Right renal cortex interstitium (tissue), 3 donors: Measurements from ENCODE around the gene DNM1L. TPM values are rescaled to one million over a fixed set of nuclear protein-coding genes. Genes with fewer than 3 reads are reported as not detected.
A peak's percentile ranks its signal among the peaks of the same experiment; 100 is the strongest.

Experiments
- DNase-seq, 3 donors: peaks; one replicate each; pipeline ENCODE4 v3.0.0-alpha.2; 2013; ENCODE audit warnings: low read depth in 3 of 3, low spot score in 2 of 3
- polyA plus RNA-seq, 3 donors: library from polyadenylated mRNA; unstranded; fragments of 120-200 nt; gene quantifications; one replicate each; pipeline ENCODE4 v1.2.1, GENCODE V29; 2013; ENCODE audit not compliant: insufficient read length in 3 of 3

The DNM1L gene
- polyA plus RNA-seq, result 10 to 100 TPM; 91.1 to 99.1 (median 92.3) TPM

DNA sequence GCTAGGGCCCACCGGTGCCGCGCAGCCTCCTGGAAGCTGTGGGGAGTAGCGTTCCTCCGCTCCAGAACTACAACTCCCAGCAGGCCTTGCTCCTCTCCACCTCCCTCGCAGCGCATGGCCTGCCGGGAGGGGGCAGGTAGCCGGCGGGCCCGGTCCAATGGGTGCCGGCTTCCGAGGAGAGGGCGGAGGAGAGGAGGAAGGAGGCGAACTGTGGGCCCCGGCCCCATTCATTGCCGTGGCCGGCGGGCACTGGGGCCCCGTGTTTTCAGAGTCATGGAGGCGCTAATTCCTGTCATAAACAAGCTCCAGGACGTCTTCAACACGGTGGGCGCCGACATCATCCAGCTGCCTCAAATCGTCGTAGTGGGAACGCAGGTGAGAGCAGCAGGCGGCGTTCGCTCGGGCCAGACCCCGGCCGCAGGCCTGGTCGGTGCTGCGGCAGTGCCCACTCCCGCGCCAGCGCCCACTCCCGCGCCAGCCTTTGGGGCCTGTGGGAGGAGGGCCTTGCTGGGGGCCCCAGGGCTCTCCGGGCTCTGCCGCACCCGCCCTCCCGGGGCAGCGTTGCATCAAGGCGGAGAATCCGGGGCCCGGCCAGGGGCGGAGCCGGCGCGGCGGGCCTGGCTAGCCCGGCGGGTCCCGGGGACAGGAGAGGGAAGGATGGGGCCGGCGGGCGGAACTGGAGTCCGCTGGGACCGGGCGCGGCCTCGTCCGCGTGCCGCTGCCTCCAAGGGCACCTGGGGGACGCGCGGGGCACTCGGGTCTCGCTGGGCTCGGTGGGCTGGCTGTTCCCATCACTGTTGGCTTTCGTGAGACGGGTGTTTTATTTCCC lies at the start of gene DNM1L:
Gene DNM1L (plus strand): TSS at position 211 of the 829 bp plus-strand sequence. CDS start 63 bp downstream, at position 274.
- DNase-seq, result peak; percentile 84 to 96 (median 88)

- no peak for DNase-seq
Observed at GRCh38 chr12:32641287-32641901, 37.7 kb upstream of the DNM1L start.

- no peak for DNase-seq
Observed at GRCh38 chr12:32644431-32644830, 34.7 kb upstream of the DNM1L start.

DNA sequence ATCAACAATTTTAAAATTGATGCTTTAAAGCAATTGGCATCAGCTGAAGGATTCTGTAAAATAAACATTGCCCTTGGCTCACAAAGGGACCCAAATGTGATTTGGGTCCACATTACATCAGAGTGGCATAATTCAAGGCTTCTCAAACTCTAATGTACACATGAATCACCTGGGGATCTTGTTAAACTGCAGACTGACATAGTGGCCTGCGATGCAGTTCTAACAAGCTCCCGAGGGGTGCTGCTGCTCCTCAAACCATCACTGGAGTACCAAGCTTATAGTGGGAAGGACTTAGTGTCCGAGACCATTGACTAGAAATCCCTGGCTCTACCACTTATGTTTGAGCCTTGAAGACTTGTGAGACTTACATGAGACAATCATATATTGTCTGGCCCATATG lies 31.8 kb upstream of the DNM1L start:
- no peak for DNase-seq

DNA sequence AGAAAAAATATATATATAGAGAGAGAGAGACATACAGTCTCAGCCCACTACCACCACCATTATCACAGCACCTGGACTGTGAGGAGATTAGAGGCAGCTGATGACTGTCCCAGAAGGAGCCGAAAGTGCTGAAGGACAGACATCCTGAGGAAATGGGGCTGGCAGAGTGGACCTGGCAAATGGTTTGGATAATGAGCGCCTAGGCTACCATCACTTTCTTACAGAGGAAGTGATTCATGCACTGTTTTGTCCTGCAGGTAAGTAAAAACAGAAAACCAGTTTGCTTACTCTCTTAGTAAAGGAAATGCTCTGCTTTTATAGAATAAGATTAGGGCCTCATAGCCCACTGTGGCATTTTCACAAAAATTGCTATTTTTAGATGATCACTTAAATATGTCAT lies 28.6 kb upstream of the DNM1L start:
- DNase-seq, result no peak

GRCh38 chr12:32651151-32651955 lies 27.7 kb upstream of the DNM1L start:
- DNase-seq, result no peak

- no peak for DNase-seq
Observed at GRCh38 chr12:32651956-32652210, 27.2 kb upstream of the DNM1L start.

DNA sequence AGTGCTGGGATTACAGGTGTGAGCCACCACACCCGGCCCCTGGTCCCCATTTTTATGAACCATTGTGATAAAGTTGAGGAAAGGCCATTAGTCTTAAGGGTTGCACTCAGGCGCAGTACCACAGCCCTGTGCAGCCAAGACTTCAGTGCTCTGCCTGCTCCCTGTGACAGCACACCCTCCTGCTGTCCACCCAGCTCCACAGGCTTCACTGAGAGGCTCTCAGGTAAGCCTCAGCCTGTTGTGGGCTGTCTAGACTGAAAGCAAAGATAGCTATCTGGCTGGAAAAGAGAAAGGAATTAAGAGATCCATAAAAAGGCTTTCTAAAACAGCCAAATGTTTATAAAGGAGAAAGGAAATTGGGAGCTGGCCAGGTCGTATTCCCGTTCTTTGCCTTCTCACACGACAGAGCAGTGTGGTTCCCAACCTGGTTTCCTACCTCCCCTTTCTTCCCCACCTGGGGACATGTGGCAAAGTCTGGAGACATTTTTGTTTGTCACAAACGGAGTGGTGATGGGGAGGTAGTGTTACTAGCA lies 19.1 kb upstream of the DNM1L start:
- DNase-seq, result no peak

DNA sequence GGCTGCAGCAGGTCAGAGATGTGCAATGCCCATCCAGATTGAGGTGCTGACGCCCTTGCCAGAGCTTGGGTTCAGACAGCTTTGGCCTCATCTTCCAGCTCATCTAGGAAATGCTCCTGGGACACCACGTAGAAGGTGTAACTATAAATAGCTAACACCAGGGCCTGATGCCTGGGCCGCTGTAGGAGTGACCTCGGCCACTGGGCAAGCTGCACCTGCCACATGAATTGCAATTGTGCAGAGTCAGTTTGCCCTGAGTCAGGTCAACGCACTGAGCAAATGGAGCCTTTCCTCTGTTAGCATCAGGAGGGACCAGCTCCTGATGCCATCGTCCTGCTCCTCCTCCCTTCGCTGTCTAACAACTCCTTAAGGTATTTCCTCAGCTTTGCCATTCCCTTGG lies 17.4 kb upstream of the DNM1L start:
- no peak for DNase-seq

DNA sequence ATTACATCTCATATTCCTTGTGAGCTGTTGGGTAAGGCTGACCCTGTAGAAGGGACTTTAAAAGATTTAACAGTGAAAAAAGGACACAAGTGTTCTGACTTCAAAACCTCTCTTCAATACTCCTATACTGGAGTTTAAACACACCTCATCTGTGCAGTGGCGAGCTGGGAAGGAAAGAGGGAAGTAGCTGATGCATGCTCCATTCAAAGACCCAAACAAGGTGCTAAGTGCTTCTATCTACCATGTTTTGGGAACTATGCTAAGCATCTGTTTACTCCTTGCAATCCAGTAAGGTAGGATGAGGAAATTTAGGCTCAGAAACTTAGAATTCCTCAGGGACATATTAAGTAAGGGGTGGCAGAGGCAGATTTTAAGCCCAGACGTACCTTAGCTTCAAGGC lies 16.4 kb upstream of the DNM1L start:
- DNase-seq, result no peak

DNA sequence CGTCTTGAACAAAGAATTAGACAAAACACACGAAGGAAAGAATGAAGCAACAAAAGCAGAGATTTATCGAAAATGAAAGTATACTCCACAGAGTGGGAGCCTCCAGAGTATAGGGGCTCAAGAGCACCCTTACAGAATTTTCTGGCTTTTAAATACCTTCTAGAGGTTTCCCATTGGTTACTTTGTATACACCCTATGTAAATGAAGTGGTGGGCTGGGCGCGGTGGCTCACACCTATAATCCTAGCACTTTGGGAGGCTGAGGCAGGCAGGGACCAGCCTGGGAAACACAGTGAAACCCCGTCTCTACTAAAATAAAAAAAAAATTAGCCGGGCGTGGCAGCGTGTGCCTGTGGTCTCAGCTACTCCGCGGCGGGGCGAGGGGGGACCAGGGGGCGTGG lies 13.1 kb upstream of the DNM1L start:
- no peak for DNase-seq

GRCh38 chr12:32669584-32669983 lies 9.5 kb upstream of the DNM1L start:
- DNase-seq, result no peak

GRCh38 chr12:32671930-32672780 lies 6.9 kb upstream of the DNM1L start:
- peak in 2 of 3 donors; percentile 43 to 55 for DNase-seq

DNA sequence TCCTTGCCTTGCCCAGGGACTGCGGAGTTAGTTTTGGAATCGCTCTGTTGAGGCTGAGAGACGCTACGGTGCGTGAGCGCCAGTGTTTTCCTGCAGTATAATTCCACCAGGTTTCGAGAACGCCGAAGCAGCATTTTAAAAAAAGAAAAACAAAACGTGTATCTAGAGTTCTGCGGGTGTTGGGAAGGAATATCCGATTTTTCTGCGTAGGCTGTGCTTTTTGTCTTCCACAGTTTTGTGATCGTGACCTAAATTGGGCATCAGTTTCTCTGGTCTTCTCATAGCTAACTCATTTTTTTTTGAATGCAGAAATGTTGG lies 778 bp downstream of the DNM1L start:
- DNase-seq, result no peak

DNA sequence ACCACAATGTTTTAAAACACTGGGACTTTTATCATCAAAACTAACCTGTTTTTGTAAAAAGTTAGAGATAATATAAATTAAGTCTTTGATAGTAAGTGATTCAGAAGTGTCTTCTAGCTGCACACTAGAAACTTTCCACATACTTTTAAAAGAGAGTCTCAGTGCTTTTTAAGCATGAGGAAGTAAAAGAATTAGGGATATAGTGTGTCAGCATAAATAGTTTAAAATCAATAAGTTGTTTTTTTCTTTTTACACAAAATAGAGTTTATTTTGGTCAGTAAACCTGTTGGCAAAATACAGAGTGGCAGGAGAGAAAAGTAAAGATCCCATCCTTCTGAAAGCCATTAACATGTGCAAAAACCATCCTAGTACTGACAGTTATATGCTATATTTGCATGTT lies 1.7 kb downstream of the DNM1L start:
- no peak for DNase-seq

DNA sequence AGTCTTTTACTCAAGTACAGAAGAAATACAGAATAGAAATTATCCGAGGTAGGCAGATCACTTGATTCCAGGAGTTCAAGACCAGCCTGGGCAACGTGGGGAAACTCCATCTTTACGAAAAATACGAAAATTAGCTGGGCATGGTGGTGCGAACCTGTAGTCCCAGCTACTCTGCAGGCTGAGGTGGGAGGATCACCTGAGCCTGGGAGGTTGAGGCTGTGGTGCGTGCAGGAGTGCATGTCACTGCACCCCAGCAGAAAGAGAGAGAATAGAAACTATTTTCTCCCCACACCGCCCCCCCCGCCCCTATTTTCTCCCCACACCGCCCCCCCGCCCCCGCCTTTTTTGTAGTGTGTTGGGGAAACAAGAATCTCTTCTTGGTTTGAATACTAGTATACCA lies 2.2 kb downstream of the DNM1L start:
- DNase-seq, result no peak

- no peak for DNase-seq
Observed at GRCh38 chr12:32686340-32686739, 7.2 kb downstream of the DNM1L start.

DNA sequence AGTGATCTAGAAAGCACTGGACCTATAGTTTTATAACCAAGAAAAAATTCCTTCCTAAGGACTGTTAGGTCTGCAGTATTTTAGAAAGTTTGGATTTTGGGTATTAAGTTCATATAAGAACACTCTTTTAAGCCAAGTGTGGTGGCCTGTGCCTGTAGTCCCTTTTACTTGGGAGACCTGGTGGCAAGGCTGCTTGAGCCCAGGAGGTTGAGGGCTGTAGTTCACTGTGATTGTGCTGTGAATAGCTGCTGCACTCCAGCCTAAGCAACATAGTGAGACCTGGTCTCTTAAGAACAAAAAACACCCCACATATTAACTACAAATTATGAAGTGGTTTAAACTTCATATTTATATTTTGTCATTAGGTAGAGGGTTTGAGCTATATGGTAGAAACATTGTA lies 9.7 kb downstream of the DNM1L start:
- no peak for DNase-seq

- no peak for DNase-seq
Observed at GRCh38 chr12:32690927-32691326, 11.8 kb downstream of the DNM1L start.

DNA sequence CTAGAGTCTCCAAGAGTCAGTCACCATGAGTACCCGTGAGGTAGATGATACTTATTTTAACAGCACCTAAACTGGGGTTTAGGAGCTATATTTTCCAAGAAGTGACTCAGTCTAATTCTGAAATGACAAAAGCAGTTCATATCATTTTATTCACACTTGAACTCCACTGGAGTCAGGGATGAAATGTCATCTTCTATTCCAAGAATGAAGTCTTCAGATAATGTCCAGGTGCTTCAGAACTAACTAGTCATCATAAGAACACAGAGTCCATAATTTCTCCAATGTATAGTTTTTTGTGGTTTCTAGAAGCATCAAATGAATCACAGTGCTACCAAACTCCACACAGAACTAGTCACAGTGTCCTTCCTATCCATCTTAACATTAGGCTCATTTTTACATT lies 13.3 kb downstream of the DNM1L start:
- no peak for DNase-seq

GRCh38 chr12:32693036-32693435 lies 13.9 kb downstream of the DNM1L start:
- no peak for DNase-seq
